IPS DF 6.9 (cell line): Measurements from ENCODE around the gene MRPS23.

Experiments
- DNase-seq: peaks from one replicate; pipeline ENCODE4 v3.0.0-alpha.2; 2013; ENCODE audit warnings: low read depth, low spot score
- H3K27ac ChIP-seq: one replicate; pipeline ENCODE4 v1.5.1; 2013; ENCODE audit warnings: low read length, control low read depth
- H3K27me3 ChIP-seq: 2 replicates; pipeline ENCODE4 v1.6.1; 2013; ENCODE audit warnings: mild to moderate bottlenecking, low read length; ENCODE audit not compliant: control insufficient read depth, insufficient read depth
- H3K36me3 ChIP-seq: 2 replicates; pipeline ENCODE4 v1.6.1; 2013; ENCODE audit warnings: low read length; ENCODE audit not compliant: control insufficient read depth, insufficient read depth
- H3K4me1 ChIP-seq: 2 replicates; pipeline ENCODE4 v1.6.1; 2013; ENCODE audit warnings: low read length; ENCODE audit not compliant: control insufficient read depth, insufficient read depth
- H3K4me3 ChIP-seq: 2 replicates; pipeline ENCODE4 v1.5.1; 2013; ENCODE audit warnings: mild to moderate bottlenecking, low read length
- H3K9me3 ChIP-seq: 2 replicates; pipeline ENCODE4 v1.6.1; 2013; ENCODE audit warnings: low read length, inconsistent platforms; ENCODE audit not compliant: control insufficient read depth, insufficient read depth
- WGBS: extraction: QIAGEN DNeasy Blood & Tissue Kit; methylation state at CpG from one replicate; pipeline ENCODE4 v1.1.7; 2013; ENCODE audit warnings: mixed read lengths, missing lambda C conversion rate; ENCODE audit not compliant: insufficient read length, insufficient coverage; 5-methylcytosine and 5-hydroxymethylcytosine counted together

MRPS23 gene

DNA sequence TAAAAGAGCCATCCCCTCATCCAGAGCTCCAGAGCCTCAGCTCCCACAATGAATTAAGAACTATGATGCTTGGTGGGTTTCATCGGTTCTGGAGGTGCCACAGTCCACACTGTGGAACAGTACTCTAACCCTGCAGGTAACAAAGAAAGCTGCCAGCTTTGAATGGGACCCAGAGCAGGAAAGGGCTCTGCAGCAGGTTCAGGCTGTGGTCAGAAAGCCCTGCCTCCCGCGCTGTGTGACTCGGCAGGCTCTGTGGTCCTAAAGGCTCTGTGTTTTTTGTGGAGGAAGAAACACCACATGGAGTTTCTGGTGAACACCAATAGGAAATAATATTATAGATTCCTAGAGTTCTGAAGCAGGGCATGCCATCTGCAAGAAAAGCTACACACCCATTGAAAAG lies 32.5 kb downstream of the MRPS23 start:
- no peaks in the 10 kb centered on the region for H3K36me3 ChIP-seq
- WGBS, result no CpG with 5 or more reads among the region's 4 CpGs
- no peaks in the 10 kb centered on the region for H3K27me3 ChIP-seq

DNA sequence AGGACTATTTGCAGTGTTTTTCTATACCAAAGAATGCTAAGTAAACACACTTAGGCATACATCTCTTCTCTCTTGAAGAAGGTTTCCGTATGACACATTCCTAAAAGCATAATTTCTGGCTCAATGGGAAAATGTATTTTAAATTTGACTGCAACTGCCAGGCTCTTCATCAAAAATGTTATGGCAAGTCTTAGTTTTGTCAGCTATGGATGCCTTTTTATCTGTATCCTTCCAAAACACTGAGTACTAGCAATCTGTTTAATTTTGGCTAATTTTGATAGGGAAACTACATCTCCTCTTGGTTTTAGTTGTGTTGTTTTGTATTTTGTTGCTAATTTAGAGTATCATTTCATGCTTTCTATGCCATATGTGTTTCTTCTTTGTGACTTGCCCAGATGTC lies 35.4 kb downstream of the MRPS23 start:
- H3K4me3 ChIP-seq, result no peak overlapping the region
- no peak for DNase-seq
- H3K9me3 ChIP-seq, result no peaks in the 10 kb centered on the region
- no peak overlapping the region for H3K27ac ChIP-seq
- no CpG with 5 or more reads among the region's 1 CpG for WGBS
- no peaks in the 10 kb centered on the region for H3K27me3 ChIP-seq
- H3K36me3 ChIP-seq, result no peaks in the 10 kb centered on the region
- H3K4me1 ChIP-seq, result no peaks in the 10 kb centered on the region

More for the DNA sequence above, 32.5 kb downstream of the MRPS23 start:
- Histone ChIP-seq H3K4me1 (no peaks in the 10 kb centered on the region), H3K4me3 (no peak overlapping the region), H3K9me3 (no peaks in the 10 kb centered on the region), H3K27ac (no peak overlapping the region)
- DNase-seq, result no peak

DNA sequence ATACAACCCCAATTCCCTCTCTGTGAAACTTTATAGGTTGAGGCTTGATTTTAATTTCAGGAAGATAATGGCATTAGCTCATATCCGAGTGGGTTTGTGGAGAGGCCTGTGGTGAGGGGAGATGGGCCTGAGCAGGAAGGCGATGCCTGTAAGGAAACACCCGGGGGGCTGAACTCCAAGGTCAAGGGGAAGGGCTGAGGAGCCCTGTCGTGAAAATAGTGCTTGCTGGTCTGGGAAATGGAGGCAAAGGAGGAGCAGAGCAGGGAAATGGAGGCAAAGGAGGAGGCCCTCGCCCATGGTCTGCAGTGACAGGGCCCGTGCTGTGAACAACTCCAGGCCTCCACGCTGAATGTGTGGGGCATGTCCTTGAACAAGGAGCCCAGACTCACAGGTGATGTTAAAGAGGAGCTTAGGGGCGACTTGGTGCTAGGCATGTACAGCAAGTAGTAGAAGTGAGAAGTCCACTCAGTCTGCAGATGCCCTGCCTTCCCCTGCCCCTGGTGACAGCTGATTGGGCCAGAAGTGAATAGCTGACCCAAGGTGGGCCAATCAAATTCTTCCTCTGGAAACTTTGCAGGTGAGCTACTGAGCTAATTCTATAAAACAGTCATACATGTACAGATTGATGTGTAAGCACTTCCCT lies 38.1 kb downstream of the MRPS23 start:
- Histone ChIP-seq H3K27ac (no peak overlapping the region), H3K4me1 (no peaks in the 10 kb centered on the region), H3K4me3 (no peak overlapping the region), H3K36me3 (no peaks in the 10 kb centered on the region), H3K9me3 (no peaks in the 10 kb centered on the region), H3K27me3 (no peaks in the 10 kb centered on the region)
- WGBS, result no CpG with 5 or more reads among the region's 8 CpGs
- DNase-seq, result no peak

DNA sequence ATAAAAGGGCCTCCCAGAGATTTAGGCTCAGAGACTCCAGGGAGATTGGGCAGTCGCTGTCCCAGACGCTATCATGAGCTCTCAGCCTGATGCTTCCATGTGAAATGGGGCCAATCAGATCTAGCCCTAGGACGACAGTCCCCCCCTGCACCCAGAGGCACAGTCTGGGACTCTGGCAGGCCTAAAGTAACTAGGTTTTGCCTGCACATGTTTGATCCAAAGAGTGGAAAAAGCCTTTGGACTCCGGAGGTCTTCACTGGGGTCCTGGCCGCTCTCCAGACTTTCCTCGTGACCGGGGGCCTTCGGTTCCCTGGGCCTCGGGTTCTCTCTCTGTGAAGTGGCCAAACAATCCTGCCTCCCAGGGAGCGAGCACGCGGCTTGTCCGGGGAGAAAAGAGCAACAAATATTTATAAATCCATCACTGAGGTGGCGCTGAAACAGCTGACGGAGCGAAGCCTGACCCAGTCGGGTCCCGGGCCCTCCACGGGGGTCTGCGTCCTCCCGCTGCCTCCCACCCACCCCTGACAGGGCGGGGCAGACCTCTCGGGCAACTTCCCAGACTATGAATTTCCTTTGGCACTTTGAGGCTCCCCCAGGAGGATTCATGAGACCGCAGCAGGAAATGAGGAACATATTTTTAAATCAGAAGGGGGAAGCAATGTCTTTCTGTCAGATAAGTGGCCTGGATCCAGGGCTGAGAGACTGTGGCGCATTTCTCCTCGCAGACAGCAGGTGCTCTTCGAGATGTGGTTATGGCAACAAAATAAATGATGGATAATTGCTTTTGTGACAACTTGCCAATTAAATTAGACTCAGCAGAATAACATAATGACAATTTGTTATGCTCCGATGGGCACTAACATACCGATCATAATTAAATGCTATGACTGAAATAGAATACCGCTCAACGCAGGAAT lies 38.9 kb downstream of the MRPS23 start:
- H3K9me3 ChIP-seq, result no peaks in the 10 kb centered on the region
- WGBS, result no CpG with 5 or more reads among the region's 31 CpGs
- no peak overlapping the region for H3K4me3 ChIP-seq
- H3K27ac ChIP-seq, result no peak overlapping the region
- DNase-seq, result no peak
- H3K4me1 ChIP-seq, result no peaks in the 10 kb centered on the region
- no peaks in the 10 kb centered on the region for H3K36me3 ChIP-seq
- no peaks in the 10 kb centered on the region for H3K27me3 ChIP-seq

DNA sequence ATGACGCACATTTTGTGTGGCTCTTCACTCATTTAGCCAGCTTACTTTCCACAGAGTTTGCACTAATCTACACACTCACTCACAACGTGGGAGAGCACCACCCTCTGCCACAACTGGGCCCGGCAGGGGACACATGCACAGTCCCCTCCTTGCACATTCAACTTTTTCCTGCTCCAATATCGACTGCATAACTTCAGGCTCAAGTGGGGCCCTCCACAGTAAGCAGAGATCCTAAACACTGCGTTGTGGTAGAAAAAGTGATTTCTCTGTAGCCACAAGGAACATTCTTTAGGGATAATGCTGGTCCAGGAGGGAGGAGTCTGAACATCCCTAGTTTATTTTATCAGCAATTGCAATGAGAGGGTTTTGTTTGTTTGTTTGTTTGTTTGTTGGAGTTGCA lies 40.0 kb downstream of the MRPS23 start:
- Histone ChIP-seq H3K27ac (no peak overlapping the region), H3K4me1 (no peaks in the 10 kb centered on the region), H3K4me3 (no peak overlapping the region), H3K27me3 (no peaks in the 10 kb centered on the region), H3K36me3 (no peaks in the 10 kb centered on the region), H3K9me3 (no peaks in the 10 kb centered on the region)
- WGBS, result no CpG with 5 or more reads among the region's 5 CpGs
- no peak for DNase-seq

DNA sequence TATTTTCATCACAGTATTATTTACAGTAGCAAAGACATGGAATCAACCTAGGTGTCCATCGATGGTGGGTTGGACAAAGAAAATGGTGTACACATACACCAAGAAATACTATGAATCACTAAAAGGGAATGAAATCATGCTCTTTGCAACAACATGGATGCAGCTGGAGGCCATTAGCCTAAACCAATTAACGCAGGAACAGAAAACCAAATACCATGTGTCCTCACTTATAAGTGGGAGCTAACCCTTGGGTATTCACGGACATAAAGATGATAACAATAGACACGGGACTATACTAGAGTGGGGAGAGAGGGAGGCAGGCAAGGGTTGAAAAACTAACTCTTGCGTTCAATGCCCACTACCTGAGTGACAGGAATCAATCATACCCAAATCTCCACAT lies 41.0 kb downstream of the MRPS23 start:
- no peak for DNase-seq
- Histone ChIP-seq H3K27me3 (no peaks in the 10 kb centered on the region), H3K9me3 (no peaks in the 10 kb centered on the region), H3K4me3 (no peak overlapping the region), H3K4me1 (no peaks in the 10 kb centered on the region), H3K36me3 (no peaks in the 10 kb centered on the region), H3K27ac (no peak overlapping the region)
- WGBS, result no CpG with 5 or more reads among the region's 5 CpGs

DNA sequence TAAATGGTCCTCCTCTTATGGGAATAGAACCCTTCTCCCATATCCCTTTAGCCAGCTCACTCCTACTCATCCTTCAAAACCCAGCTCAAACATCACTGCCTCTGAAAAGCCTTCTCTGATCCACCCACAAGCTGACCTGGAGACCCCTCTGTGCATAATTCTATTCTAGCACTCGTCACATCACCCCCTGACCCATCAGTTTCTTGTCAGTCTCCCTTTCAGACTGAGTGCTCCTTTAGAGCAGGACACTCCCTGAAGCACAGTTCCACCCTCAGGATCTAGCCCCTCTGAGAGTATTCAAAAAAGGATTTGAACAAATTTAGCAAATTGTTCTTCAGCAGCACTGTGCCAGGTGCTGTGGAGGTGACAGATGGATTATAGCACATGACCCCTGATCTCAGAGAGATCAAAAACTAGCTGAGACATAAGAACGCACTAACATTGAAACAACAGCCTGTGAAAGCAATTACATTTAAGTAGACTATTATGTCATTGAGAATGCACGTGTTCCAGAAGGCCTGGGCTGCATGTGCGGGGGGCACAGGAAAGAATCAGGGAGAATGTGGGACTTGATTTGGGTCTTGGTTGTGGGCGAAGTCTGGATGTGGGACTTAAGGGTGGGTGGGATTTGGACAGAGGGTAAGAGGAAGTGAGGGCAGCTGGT lies 43.5 kb downstream of the MRPS23 start:
- no CpG with 5 or more reads among the region's 5 CpGs for WGBS
- Histone ChIP-seq H3K4me3 (no peak overlapping the region), H3K9me3 (no peaks in the 10 kb centered on the region), H3K36me3 (no peaks in the 10 kb centered on the region), H3K27me3 (no peaks in the 10 kb centered on the region), H3K4me1 (no peaks in the 10 kb centered on the region), H3K27ac (no peak overlapping the region)
- no peak for DNase-seq

DNA sequence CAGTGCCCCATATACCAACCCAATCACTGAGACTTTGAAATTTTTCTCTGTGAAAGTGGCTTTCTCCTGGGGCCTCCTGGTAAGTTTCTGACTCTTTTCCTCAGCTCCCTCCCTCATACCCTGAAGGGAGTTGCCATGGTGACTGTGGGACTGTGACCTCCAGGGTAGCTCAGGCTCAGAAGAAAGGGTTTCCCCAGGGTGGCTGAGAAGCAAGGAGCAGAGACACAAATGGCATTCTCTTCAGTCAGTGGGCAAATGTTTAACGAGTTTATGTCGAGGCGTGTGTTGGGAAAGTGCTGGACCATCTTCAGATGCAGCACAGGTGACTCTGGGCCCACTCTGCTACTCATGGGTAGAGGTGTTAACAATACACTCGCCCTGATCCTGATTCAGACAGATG lies 46.8 kb downstream of the MRPS23 start:
- H3K4me1 ChIP-seq, result no peaks in the 10 kb centered on the region
- no peak overlapping the region for H3K4me3 ChIP-seq
- no peaks in the 10 kb centered on the region for H3K9me3 ChIP-seq
- H3K27me3 ChIP-seq, result no peaks in the 10 kb centered on the region
- DNase-seq, result no peak
- no CpG with 5 or more reads among the region's 4 CpGs for WGBS
- H3K27ac ChIP-seq, result no peak overlapping the region
- H3K36me3 ChIP-seq, result no peaks in the 10 kb centered on the region

DNA sequence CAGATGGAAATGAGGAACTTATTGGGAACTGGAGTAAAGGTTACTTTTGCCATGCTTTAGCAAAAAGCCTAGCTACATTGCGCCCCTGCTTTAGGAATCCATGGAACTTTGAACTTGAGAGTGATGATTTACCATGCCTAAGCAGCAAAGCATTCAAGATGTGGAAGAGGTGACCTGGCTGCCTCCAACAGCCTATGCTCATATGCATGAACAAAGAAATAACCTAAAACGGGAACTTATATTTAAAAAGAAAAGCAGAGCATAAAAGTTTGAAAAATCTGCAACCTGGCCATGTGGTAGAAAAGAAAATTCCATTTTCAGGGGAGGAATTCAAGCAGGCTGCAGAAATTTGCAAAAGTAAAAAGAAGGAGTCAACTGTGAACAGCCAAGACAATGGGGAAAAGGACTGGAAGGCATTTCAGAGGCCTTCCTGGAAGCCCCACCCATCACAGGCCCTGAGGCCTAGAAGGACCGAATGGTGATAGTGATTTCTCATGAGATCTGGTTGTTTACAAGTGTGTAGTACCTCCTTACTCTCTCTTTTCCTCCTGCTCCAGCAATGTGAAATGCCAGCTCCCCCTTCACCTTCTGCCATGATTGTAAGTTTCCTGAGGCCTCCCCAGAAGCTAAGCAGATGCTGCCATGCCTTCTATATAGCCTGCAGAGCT lies 48.7 kb downstream of the MRPS23 start:
- H3K4me1 ChIP-seq, result no peaks in the 10 kb centered on the region
- no peaks in the 10 kb centered on the region for H3K27me3 ChIP-seq
- H3K36me3 ChIP-seq, result no peaks in the 10 kb centered on the region
- H3K9me3 ChIP-seq, result no peaks in the 10 kb centered on the region
- no peak overlapping the region for H3K27ac ChIP-seq
- no peak overlapping the region for H3K4me3 ChIP-seq
- WGBS, result no CpG with 5 or more reads among the region's 3 CpGs
- DNase-seq, result no peak

DNA sequence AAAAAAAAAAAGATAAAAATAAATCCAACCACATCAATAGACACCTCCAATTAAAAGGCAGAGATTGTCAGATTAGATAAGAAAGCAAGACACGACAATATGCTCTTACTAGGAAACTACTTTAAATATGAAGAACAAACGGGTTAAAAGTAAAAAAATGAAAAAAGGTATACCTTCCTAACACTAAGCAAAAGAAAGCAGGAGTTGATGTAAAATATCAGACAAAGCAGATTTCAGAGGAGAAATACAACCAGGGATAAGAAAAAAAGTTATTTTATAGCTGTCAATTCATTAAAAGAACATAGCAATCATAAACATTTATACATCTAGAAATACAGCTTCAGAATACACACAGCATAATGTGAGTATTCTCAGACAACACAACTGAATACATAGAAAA lies 55.0 kb downstream of the MRPS23 start:
- no CpG with 5 or more reads among the region's 2 CpGs for WGBS
- Histone ChIP-seq H3K4me1 (no peaks in the 10 kb centered on the region), H3K27ac (no peak overlapping the region), H3K4me3 (no peak overlapping the region), H3K36me3 (no peaks in the 10 kb centered on the region), H3K9me3 (no peaks in the 10 kb centered on the region), H3K27me3 (no peaks in the 10 kb centered on the region)
- DNase-seq, result no peak
